ENCODE measurements around the gene MANSC1.

DNA sequence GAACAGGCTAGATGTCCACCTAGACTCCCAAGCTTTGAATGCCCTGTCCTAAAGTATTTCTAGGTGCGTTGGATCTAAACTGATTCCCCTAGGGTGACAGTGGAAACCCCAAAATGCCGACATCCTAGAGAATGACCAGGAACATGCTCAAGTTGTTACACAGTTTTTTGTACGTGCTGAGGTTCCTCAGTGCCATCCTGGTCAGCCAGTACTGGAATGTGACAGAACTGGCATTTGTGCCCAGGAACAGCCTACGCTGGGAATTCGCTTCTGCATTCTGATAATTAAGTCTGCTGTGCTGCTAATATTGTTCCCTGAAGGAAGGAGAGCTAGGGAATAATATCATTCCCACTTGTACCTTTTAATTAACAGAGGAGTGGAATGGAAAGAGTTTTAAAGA, 47.1 kb upstream of the MANSC1 start:
- TF ChIP-seq POLR2AphosphoS5 (IDR thresholded peaks at IDR 0.05; ENCODE audit: low read depth, low read length) (no peak), POLR2A (IDR thresholded peaks at IDR 0.05; ENCODE audit: low read depth, low read length) (no peak)

Data from GM12891 (cell line).